Activated CD4-positive, alpha-beta T cell treated with anti-CD3 and anti-CD28 coated beads, Interleukin-2, amount 50 U/mL, for 16 hours (primary cell): Measurements from ENCODE around the gene FOXP1.
"Not testable (repeated sequence)": the region's sequence is repeated elsewhere in the genome, so short reads cannot be mapped to it uniquely, and the experiment has no call there.

Experiments
- DNase-seq: peaks from one replicate; pipeline ENCODE4 v3.0.0-alpha.2; 2020

Gene FOXP1

GRCh38 chr3:71356265-71356664 is 227.3 kb downstream of the FOXP1 start:
- DNase-seq = no peak

GRCh38 chr3:71355862-71356261 is 227.7 kb downstream of the FOXP1 start:
- peak; percentile 78 for DNase-seq

GRCh38 chr3:71355037-71355436 is 228.5 kb downstream of the FOXP1 start:
- no peak for DNase-seq

GRCh38 chr3:71351403-71352149 is 232.0 kb downstream of the FOXP1 start:
- no peak for DNase-seq

- no peak for DNase-seq
Observed at GRCh38 chr3:71350998-71351397, 232.5 kb downstream of the FOXP1 start.

- DNase-seq = no peak
Observed at GRCh38 chr3:71348831-71349230, 234.7 kb downstream of the FOXP1 start.

- DNase-seq = no peak
Observed at GRCh38 chr3:71348001-71348632, 235.4 kb downstream of the FOXP1 start.

- no peak for DNase-seq
Observed at GRCh38 chr3:71346061-71346460, 237.5 kb downstream of the FOXP1 start.

- no peak for DNase-seq
Observed at GRCh38 chr3:71345429-71346040, 238.0 kb downstream of the FOXP1 start.

- no peak for DNase-seq
Observed at GRCh38 chr3:71341721-71342120, 241.8 kb downstream of the FOXP1 start.

GRCh38 chr3:71339049-71339448 is 244.5 kb downstream of the FOXP1 start:
- DNase-seq = no peak

GRCh38 chr3:71332813-71333212 is 250.7 kb downstream of the FOXP1 start:
- DNase-seq = no peak

- DNase-seq = no peak
Observed at GRCh38 chr3:71330909-71331308, 252.6 kb downstream of the FOXP1 start.

GRCh38 chr3:71330505-71330904 is 253.0 kb downstream of the FOXP1 start:
- no peak for DNase-seq

GRCh38 chr3:71329817-71330216 is 253.7 kb downstream of the FOXP1 start:
- DNase-seq = no peak

- no peak for DNase-seq
Observed at GRCh38 chr3:71328926-71329325, 254.6 kb downstream of the FOXP1 start.

- DNase-seq = no peak
Observed at GRCh38 chr3:71327936-71328335, 255.6 kb downstream of the FOXP1 start.

- no peak for DNase-seq
Observed at GRCh38 chr3:71325715-71326114, 257.8 kb downstream of the FOXP1 start.

GRCh38 chr3:71324224-71324623 is 259.3 kb downstream of the FOXP1 start:
- not testable (repeated sequence) for DNase-seq

GRCh38 chr3:71323558-71323957 is 260.0 kb downstream of the FOXP1 start:
- DNase-seq = no peak

- no peak for DNase-seq
Observed at GRCh38 chr3:71322154-71322553, 261.4 kb downstream of the FOXP1 start.

- DNase-seq = no peak
Observed at GRCh38 chr3:71319771-71320170, 263.8 kb downstream of the FOXP1 start.

- DNase-seq = no peak
Observed at GRCh38 chr3:71318458-71318827, 265.1 kb downstream of the FOXP1 start.

- no peak for DNase-seq
Observed at GRCh38 chr3:71317749-71318457, 265.6 kb downstream of the FOXP1 start.
